ENCODE data around the gene MYH10. TPM values are rescaled to one million over a fixed set of nuclear protein-coding genes. Genes with fewer than 3 reads are reported as not detected.

MYH10 gene
- polyA plus RNA-seq, 1 donor from 2014 or later, result 61.1 TPM

DNA sequence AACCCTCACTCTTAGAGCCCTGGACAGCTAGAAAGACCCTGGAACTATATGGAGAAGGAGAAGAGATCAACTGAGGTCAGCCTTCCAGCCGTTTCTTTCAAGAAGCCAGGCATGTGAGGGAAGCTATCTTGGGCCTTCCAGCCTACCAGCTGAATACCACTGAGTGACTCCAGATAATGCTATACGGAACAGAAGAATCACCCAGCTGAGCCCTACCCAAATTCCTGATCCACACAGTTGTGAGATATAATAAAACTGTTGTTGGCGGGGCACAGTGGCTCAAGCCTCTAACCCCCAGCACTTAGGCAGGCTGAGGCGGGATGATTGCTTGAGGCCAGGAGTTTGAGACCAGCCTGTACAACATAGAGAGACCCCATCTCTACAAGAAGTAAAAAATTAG lies 26.2 kb upstream of the MYH10 start:
- Histone ChIP-seq H3F3A (ENCODE audit: insufficient read depth, low read length, poor library complexity, severe bottlenecking) (no peaks in the 10 kb centered on the region), H3K9me2 (ENCODE audit: insufficient read depth, low read length) (no peaks in the 10 kb centered on the region), H3K4me3 (ENCODE audit: low read length) (no peak overlapping the region), H3K36me3 (ENCODE audit: insufficient read depth, low read length) (no peaks in the 10 kb centered on the region), H3K9ac (ENCODE audit: low read length) (no peak overlapping the region), H3K27me3 (ENCODE audit: insufficient read depth, low read depth, low read length) (no peaks in the 10 kb centered on the region), H3K9me3 (ENCODE audit: low read length) (no peaks in the 10 kb centered on the region), H2AFZ (ENCODE audit: low read depth, low read length) (no peak overlapping the region), H3K27ac (ENCODE audit: low read length) (no peak overlapping the region), H3K79me2 (replicated peaks; ENCODE audit: insufficient read depth, low read length) (no peaks in the 10 kb centered on the region), H4K20me1 (ENCODE audit: insufficient read depth) (no peaks in the 10 kb centered on the region), H3K4me2 (ENCODE audit: low read length) (no peak overlapping the region)
- TF ChIP-seq POLR2AphosphoS5 (IDR thresholded peaks at IDR 0.05), result no peak
- no peak for TF ChIP-seq EP300 (conservative IDR thresholded peaks at IDR 0.05; ENCODE audit: poor library complexity, severe bottlenecking)
- no peak for TF ChIP-seq EZH2 (IDR thresholded peaks at IDR 0.05; ENCODE audit: borderline replicate concordance, insufficient read depth, low read length, poor library complexity, severe bottlenecking)
- no peak for TF ChIP-seq SMC3 (conservative IDR thresholded peaks at IDR 0.05; ENCODE audit: poor library complexity)
- TF ChIP-seq, protein P1, sequence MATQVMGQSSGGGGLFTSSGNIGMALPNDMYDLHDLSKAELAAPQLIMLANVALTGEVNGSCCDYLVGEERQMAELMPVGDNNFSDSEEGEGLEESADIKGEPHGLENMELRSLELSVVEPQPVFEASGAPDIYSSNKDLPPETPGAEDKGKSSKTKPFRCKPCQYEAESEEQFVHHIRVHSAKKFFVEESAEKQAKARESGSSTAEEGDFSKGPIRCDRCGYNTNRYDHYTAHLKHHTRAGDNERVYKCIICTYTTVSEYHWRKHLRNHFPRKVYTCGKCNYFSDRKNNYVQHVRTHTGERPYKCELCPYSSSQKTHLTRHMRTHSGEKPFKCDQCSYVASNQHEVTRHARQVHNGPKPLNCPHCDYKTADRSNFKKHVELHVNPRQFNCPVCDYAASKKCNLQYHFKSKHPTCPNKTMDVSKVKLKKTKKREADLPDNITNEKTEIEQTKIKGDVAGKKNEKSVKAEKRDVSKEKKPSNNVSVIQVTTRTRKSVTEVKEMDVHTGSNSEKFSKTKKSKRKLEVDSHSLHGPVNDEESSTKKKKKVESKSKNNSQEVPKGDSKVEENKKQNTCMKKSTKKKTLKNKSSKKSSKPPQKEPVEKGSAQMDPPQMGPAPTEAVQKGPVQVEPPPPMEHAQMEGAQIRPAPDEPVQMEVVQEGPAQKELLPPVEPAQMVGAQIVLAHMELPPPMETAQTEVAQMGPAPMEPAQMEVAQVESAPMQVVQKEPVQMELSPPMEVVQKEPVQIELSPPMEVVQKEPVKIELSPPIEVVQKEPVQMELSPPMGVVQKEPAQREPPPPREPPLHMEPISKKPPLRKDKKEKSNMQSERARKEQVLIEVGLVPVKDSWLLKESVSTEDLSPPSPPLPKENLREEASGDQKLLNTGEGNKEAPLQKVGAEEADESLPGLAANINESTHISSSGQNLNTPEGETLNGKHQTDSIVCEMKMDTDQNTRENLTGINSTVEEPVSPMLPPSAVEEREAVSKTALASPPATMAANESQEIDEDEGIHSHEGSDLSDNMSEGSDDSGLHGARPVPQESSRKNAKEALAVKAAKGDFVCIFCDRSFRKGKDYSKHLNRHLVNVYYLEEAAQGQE (IDR thresholded peaks at IDR 0.05; ENCODE audit: borderline replicate concordance), result no peak

DNA sequence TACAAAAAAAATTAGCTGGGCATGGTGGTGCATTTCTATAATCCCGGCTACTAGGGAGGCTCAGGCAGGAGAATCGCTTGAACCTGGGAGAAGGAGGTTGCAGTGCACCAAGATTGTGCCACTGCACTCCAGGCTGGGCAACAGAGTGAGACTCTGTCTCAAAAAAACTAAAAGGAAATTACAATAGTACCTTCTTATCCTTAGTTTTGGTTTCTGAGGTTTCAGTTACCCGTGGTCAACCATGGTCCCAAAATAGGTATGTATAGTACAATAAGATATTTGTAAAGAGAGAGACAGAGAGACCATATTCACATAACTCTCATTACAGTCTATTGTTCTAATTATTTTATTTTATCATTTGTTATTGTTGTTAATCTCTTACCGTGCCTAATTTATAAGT lies 24.3 kb upstream of the MYH10 start:
- H3K79me2 ChIP-seq (replicated peaks; ENCODE audit: insufficient read depth, low read length), result no peaks in the 10 kb centered on the region
- no peaks in the 10 kb centered on the region for H3K9me2 ChIP-seq (ENCODE audit: insufficient read depth, low read length)
- H3K9me3 ChIP-seq (ENCODE audit: low read length), result no peaks in the 10 kb centered on the region
- H4K20me1 ChIP-seq (ENCODE audit: insufficient read depth), result no peaks in the 10 kb centered on the region
- no peak overlapping the region for H3K9ac ChIP-seq (ENCODE audit: low read length)
- no peak overlapping the region for H2AFZ ChIP-seq (ENCODE audit: low read depth, low read length)
- H3K27ac ChIP-seq (ENCODE audit: low read length), result no peak overlapping the region
- H3K27me3 ChIP-seq (ENCODE audit: insufficient read depth, low read depth, low read length), result no peaks in the 10 kb centered on the region
- no peaks in the 10 kb centered on the region for H3F3A ChIP-seq (ENCODE audit: insufficient read depth, low read length, poor library complexity, severe bottlenecking)
- no peaks in the 10 kb centered on the region for H3K36me3 ChIP-seq (ENCODE audit: insufficient read depth, low read length)
- TF ChIP-seq, protein P2, sequence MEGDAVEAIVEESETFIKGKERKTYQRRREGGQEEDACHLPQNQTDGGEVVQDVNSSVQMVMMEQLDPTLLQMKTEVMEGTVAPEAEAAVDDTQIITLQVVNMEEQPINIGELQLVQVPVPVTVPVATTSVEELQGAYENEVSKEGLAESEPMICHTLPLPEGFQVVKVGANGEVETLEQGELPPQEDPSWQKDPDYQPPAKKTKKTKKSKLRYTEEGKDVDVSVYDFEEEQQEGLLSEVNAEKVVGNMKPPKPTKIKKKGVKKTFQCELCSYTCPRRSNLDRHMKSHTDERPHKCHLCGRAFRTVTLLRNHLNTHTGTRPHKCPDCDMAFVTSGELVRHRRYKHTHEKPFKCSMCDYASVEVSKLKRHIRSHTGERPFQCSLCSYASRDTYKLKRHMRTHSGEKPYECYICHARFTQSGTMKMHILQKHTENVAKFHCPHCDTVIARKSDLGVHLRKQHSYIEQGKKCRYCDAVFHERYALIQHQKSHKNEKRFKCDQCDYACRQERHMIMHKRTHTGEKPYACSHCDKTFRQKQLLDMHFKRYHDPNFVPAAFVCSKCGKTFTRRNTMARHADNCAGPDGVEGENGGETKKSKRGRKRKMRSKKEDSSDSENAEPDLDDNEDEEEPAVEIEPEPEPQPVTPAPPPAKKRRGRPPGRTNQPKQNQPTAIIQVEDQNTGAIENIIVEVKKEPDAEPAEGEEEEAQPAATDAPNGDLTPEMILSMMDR (IDR thresholded peaks at IDR 0.05; ENCODE audit: poor library complexity, severe bottlenecking), result no peak
- TF ChIP-seq SMC3 (conservative IDR thresholded peaks at IDR 0.05; ENCODE audit: poor library complexity), result no peak
- TF ChIP-seq, protein P1 (IDR thresholded peaks at IDR 0.05; ENCODE audit: borderline replicate concordance), result no peak
- TF ChIP-seq TAF1 (IDR thresholded peaks at IDR 0.05; ENCODE audit: low read depth), result no peak
- TF ChIP-seq POLR2AphosphoS5 (IDR thresholded peaks at IDR 0.05), result no peak
- no peak for TF ChIP-seq EP300 (conservative IDR thresholded peaks at IDR 0.05; ENCODE audit: poor library complexity, severe bottlenecking)
- TF ChIP-seq MXI1 (conservative IDR thresholded peaks at IDR 0.05; ENCODE audit: poor library complexity, severe bottlenecking), result no peak
- TF ChIP-seq EZH2 (IDR thresholded peaks at IDR 0.05; ENCODE audit: borderline replicate concordance, insufficient read depth, low read length, poor library complexity, severe bottlenecking), result no peak
- TF ChIP-seq RAD21 (conservative IDR thresholded peaks at IDR 0.05), result no peak
- no peak overlapping the region for H3K4me3 ChIP-seq (ENCODE audit: low read length)
- no peak overlapping the region for H3K4me2 ChIP-seq (ENCODE audit: low read length)

Measured in neural cell (in vitro differentiated cells).